GDM1 (cell line): ENCODE data around the gene LARP1.
"Not testable (repeated sequence)": the region's sequence is repeated elsewhere in the genome, so short reads cannot be mapped to it uniquely, and the experiment has no call there.

Experiments
- DNase-seq: peaks from one replicate; lab custom pipeline; 2025; lab: John Stamatoyannopoulos, UW

LARP1 gene

DNA sequence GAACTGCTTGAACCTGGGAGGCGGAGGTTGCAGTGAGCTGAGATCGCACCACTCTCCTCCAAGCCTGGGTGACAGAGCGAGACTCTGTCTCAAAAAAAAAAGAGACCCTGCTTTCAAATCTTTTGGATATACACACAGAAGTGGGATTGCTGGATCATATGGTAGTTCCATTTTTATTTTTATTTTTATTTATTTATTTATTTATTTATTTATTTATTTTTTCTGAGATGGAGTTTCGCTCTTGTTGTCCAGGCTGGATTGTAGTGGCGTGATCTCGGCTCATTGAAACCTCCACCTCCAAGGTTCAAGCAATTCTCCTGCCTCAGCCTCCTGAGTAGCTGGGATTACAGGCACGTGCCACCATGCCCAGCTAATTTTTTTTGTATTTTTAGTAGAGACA lies 19.8 kb upstream of the LARP1 start:
- DNase-seq: not testable (repeated sequence)

DNA sequence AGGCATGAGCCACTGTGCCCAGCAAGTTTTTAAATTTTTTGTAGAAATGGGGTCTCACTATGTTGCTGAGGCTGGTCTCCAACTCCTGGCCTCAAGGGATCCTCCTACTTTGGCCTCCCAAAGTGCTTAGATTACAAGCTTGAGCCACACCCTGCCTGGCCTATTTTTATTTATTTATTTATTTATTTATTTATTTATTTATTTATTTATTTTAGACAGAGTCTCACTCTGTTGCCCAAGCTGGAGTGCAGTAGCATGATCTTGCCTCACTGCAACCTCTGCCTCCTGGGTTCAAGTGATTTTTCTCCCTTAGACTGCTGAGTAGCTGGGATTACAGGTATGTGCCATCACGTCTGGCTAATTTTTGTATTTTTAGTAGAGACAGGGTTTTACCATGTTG lies 18.8 kb upstream of the LARP1 start:
- not testable (repeated sequence) for DNase-seq

DNA sequence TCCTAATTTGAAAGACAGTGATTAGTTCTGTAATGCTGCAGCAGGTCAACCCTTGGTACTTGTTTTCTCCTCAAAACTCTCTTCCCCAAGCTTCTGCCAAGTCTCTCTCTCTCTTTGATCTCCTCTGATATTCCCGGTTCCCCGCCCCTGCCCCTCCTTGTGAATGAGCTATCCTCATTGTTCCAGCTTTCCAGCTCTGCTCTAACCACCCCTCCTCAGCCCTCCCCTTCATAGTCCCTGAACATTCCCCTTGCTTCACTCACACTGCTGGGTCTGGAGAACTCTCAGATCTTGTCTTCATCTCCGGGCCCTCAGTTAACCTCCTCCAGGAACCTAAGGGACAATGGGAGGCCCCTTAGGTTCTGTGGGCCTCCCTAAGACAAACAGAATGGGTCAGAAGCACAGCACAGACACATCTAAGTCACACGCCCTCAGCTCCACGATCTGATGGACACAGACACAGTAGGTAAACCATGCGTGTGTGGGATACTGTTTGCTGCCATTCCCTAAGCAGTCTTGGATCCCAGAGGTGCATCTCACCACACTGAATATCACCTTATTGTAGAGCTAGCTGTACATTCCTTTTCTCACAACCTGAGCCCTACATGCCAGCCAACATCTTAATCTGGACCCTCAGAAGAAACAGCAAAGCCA lies 17.4 kb upstream of the LARP1 start:
- no peak for DNase-seq

DNA sequence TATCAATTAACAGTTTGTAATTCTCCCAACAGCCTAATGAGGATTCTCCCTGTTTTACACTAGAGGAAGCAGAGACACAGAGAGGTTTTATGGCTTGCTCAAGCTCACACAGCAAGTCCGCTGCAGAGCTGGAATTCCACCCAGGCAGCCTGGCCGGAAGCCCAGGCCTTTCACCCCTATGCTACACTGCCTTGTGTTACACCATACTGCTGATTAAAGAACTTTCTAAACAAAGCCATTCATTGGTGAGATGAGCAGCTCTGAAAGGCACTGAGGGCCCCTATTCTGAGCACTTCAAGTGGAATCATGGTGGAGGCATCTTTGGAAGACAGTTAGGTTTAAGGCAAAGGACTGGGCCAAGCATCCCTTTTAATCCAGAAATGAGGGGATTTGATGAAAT lies 14.7 kb upstream of the LARP1 start:
- no peak for DNase-seq

DNA sequence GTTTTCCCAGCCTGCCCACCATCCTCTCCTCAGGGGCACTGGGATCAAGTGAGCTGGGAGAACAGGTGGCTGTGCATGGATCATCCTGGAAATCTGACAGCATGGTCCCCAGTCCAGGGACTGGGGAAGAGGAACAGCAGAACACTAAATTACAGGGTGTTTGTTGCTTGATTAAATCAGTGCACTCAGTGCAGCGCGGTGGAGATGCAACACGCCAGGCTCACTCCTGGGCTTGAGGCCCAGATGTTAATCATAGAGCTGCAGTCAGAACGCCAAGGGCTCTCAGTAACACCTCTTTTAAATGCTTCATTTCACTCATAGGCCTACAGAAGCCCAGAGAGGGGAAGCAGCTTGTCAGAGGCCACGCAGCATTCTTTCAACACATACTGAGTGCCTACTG lies 14.2 kb upstream of the LARP1 start:
- DNase-seq: no peak

DNA sequence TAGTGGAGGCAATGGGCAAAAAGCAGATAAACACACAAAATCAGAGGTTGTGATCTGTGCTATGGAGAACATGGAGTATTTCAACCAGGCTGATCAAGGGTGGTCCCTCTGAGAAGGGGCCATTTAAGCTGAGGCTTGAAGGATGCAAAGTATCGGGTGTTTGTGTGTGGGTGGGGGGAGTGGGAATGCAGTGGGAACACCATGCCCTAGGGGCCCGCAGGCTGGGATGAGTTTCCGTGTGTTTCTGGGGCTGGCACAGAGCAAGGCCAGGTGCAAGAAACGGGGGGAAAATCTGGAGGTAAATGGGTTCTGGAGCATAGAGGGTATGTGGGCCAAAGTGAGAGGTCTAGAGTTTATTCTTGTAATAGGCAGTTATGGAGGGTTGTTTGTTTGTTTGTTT lies 13.8 kb upstream of the LARP1 start:
- no peak for DNase-seq

DNA sequence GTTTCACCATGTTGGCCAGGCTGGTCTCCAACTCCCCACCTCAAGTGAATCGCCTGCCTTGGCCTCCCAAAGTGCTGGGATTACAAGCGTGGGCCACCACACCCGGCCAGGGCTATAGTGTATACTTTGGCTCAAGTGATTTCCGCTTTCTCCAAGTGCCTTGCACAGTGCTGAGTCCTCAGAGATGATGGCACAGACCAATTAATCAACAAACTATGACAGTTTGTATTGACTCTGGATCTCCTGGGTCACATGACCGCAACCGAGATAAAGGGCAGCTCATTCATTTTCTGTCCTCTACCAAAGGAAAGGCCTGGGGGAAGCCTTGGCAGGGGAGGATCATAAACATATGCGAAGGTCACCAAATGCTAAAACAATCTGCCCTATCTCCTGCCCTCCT lies 11.4 kb upstream of the LARP1 start:
- DNase-seq: no peak

DNA sequence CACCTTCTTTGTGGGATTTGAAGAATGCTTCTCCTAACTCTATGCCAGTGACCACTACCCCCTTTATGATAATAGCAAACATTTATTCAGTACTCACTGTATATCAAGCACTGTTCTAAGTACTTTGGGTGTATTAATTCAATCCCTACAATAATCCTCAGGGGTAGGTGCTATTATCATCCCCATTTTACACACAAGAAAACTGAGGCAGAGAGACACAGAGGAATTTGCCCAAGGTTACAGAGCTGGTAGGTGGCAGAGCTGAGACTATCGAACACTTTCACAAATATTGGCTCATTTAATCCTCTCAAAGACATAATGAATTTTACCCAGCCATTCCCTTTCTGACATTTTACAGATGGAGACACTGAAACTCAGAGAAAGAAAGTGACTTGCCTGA lies 9.8 kb upstream of the LARP1 start:
- DNase-seq: no peak

DNA sequence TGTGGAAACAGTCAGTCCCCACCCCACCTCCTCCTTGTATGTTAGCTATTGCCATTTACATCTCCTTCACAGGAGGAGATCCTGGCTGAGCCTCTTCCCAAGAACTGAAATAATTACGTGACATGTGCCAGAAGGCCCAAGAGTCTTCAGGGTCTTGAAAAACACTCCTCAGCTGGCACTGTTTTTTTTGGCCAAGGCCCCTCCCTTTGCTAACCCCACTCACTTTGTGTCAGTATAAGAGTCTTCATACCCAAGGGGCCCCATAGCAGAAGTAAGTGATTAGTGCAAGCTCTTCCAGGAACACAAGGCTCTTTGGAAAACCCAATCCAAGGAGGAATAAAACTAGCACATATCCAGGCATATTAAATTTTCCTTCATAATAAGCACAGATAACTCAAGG lies 5.7 kb upstream of the LARP1 start:
- no peak for DNase-seq

DNA sequence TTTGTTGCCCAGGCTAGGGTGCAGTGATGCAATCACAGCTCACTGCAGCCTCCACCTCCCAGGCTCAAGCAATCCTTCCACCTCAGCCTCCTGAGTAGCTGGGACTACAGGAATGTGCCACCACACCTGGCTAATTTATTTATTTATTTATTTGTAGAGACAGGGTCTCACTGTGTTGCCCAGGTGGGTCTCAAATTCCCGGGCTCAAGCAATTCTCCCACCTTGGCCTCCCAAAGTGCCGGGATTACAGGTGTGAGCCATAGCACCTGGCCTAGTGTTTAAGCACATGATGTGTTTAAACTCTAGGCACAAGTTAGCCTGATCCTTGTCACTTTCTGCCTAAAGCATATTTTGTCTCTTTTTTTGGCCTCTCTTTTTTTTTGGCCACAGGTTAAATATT lies 4.5 kb upstream of the LARP1 start:
- not testable (repeated sequence) for DNase-seq

DNA sequence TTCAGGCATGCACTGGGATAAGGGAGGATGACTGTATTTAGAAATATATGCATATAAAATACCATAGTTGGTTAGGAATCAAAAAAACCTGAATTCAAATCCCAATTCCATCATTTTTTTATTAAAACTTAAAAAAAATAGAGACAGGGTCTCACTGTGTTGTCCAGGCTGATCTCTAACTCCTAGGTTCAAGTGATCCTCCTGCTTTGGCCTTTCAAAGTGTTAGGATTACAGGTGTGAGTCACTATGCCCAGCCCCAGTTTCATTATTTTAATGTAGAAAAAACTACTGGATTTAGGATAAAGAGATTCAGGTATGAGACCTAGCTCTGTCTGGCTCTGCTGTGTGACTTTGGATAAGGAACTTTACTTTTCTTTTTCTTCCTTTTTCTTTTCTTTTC lies 3.3 kb upstream of the LARP1 start:
- no peak for DNase-seq

DNA sequence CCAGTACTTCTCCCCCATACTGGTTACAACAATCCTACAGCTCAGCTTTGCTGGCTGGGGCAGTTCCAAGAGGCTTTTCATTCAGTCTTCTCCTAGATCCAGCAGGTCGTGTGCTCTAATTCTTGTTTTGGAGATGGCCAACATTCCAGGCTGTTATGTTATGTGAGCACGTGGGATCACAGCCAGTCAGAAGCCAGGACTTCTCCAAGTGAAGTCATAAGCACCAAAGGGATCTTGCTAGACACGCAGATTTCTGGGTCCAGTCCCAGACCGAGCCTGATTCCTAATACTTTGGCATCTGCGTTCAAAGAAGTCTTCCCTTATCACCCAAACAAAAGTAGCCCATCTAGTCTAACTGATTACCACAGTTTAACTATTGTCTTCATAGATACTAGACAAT lies 1.4 kb upstream of the LARP1 start:
- DNase-seq: no peak

DNA sequence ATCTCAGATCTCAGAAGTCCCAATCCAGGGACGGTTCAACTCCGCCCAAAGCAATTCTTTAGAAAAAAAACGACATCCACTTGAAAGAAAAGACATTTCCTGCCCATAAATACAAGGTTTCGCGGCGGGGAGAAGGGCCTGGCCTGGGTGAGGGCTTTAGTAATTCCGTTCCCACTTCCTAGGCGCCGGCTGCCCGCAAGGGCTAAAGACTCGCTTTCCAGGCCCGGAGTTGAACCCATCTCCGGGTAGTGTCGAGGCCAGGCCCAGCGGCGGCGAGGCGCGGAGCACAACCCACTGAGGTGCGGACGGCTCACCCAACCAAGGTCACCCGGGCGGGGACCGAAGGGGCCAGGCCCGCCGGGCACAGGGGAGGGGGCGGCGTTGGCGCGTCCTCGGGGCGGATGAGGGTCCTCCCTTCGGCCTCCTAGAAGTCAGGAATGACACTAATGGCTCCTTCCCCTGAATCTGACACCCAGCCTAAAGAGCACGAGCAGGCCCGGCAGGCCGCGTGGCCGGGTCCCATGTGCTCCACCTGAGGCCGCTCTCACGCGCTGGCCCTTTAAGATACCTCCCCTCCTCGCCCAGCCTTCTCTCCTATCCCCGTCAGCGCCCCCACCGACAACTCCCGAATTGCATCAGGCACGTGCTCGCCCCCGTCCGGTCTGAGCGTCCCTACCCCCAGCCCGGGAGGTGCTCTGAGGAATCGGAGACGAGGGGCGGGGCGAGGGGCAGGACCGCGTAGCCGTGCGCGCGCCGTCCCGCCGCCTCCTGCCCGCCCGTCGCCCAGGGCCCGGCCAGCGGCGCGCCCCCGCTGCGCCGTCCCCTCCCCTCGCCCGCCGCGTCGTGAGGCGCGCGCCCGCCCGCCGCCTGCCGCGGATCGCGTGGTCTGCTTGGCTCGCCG lies 467 bp upstream of the LARP1 start:
- peak; percentile 99 for DNase-seq

DNA sequence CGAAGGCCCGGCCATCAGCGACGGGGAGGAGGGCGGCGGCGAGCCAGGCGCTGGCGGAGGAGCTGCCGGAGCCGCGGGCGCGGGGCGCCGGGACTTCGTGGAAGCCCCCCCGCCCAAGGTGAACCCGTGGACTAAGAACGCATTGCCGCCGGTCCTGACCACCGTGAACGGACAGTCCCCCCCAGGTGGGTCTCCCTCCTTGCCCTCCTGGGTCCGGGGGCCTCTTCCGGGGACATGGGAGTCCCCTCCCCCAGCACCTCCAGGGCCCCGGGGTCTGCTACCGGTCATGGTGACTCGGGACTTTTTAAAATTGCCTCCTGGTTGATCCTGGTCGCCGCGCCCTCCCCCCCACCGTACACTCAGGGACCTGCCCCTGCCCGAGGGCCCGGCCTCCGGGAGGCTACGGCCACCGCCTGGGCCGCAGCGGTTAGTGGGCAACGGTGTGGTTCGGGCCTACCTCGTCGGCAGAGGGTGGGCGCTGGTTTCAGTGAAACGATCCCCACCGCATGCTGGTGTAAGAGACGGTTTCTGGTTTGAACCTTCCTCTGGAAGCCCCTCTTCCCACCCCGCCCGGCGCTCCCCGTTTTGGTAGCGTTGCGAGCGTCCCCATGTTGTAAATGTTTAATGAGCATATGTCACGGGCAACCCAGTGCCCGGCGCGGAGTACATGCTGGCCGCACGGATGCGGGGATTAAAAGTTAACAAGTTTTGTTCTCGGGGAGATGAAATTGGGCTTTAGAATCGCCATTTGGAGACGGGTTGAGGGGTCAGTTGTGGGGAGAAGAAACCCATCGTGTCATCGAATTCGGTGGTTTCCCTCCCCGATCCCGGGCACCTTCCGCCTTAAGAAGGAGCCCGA lies 1.1 kb downstream of the LARP1 start:
- no peak for DNase-seq

DNA sequence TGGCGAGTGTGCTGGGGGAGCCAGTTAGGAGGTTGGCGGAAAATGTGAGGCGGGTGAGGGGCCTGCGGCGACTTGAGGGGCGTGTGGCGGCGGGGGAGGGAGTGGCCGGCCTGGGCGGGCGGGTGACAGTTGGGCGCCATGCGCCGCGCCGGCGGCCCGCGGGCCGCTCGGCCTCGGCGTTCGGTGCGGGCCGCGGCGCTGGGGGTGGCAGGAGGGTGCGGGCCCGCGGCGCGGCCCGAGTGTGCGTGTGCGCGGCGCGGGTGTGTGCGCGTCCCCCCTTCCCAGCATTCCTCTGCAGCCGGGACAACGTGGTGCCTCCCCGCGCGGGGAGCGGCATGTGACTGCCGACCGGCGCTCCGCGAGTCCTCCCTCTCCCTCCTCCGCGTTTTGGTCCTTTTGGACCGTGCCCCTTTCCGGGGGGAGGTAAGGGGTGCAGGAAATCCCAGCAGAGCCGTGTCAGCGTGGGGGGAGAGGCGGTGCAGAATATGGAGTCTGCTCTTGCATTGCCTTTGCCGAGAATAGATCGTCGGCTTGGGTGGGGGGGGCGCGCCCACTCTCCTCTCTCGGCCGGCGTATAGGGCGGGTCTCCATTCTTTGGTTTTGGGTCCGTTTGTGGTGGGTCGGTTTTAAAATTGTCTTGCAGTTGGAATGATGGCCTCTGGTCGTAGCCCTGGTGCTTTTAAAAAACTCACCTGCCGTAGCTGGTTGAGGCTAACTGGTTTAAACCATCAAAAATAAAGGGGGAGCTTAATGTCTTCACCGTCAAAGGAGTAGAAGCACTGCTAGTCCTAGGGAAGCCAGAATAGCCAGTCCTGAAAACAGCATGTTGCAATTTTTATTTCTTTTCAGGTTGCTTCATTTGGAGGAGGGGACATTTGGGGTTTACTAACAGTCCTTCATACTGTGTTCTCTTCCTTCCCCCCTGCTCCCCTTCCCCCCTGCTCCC lies 2.0 kb downstream of the LARP1 start:
- peak; percentile 14 for DNase-seq

DNA sequence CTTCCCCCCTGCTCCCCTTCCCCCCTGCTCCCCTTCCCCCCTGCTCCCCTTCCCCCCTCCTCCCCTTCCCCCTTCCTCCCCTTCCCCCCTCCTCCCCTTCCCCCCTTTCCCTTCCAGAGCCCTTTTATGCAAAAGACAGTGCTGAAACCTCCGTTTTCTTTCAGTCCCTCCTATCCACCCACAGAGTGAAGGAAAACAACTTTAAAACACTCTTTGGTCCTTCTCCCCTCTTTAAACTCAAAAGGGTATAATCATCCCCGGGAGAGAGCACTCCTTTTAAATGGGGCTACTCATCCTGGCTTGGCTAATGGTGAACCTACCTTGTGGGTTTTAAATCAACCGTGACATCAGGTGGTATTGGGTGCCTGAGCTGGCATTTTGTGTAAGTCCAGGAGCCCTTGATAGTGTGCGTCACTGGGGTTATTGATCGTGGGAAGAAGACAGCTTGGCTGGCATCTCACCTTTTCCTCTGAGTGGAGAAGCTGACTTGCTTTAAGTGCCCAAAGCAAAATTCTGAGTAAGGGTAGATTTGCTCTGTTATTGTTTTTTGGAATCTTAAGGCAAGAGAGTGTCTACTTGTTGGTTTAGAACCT lies 2.7 kb downstream of the LARP1 start:
- no peak for DNase-seq

DNA sequence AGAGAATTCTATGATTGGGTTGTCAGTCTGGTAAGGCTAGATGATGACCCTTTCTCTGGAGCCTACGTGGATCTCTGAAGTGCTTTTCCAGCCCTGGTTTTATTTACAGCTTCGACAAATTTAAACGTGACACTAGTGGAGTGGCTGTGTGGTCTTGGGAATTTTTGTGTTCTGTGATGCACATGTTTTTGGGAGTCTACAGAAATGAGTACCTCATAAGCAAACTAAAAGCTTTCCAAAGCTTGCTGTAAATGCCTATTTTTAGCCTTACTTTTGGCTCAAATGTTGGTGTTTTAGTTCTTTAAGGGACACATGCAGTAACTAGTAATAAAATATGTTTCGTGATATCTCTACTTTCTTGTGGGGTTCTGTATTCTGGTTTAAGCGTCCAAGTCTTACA lies 3.3 kb downstream of the LARP1 start:
- no peak for DNase-seq

DNA sequence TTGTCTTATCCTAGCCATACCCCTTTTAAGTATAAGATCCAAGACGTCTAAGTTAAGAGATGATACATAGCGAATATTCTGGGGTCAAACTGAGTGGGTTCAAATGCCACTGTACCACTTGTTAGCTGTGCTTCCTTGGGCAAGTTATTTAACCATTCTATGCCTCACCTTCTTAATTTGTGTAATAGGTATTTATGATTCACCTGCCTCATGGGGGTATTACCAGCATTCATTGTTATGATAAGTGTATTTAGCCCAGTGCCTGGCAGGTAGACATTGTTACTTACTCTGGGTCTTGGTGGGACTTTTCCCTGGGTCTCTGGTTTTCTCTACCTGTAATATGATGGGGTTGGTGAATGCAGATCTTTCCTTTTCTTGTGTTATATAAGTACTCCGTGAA lies 3.8 kb downstream of the LARP1 start:
- no peak for DNase-seq

DNA sequence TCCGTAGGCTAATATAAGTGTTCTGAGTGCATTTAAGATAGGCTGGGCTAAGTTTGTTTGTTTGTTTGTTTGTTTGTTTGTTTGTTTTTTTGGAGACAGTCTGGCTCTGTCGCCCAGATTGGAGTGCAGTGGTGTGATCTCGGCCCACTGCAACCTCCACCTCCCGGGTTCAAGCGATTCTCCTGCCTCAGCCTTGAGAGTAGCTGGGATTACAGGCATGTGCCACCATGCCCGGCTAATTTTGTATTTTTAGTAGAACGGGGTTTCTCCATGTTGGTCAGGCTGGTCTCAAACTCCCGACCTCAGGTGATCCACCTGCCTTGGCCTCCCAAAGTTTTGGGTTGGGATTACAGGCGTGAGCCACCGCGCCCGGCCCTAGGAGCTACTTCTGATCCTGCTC lies 4.7 kb downstream of the LARP1 start:
- not testable (repeated sequence) for DNase-seq

DNA sequence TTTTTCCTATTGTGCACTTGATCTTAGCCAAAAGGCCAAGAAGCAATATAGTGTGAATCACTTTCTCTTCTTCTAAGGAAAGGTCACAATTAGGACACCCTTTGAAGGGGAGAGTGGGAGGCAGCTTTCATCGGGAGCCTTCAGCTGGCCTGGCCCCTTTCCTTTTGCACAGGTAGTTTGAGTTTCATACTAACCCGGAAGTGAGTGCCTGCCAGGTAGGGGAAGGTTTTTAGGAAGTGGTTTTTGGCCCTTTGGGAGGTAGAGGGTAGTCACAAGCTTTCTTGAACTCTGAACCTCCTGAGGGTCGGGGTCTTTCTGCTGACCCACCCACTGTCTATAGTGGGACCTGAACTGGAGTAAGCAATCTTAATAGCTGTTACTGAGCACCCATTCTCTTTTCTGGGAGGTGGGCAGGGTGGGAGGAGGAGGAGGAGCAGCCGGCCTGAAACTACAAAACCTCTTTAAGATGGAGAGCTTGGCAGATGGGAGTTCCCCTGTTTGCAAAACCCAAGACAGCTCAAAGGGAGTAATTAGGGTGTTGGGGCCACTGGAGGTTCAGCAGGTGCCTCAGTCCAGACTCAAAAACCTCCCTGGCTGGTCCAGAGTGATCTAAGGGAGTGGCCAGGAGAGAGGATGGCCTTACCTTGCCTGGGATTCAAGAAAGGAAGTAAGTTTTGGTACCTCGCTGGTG lies 6.0 kb downstream of the LARP1 start:
- no peak for DNase-seq

DNA sequence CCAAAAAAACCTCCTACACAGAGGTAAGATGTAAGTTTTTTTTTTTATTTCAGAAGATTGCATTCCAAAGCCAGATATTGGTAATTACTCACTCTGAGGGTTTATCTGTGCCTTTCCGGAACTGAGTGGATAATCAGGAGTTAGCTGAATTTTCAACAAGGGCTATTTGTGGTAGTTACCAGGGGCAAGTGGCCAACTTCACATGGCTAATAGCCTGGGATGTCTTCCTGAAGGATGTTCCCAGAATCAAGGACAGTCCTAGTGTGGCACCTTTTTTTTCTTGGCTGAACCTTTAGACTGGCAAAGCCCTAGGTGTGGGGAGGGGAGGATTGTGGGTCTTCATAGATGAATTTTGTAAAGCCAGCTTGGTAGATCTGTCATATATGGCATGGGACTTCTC lies 7.1 kb downstream of the LARP1 start:
- no peak for DNase-seq
